Stimulated activated CD8-positive, alpha-beta memory T cell treated with anti-CD3 and anti-CD28 coated beads, Interleukin-2, amount 100 ng/mL, for 48 hours (primary cell): ENCODE measurements around the gene SFR1.

ENCODE experiments used
- DNase-seq, 2 donors: peaks; one replicate each; pipeline ENCODE4 v3.0.0-alpha.2; 2020; ENCODE audit warnings: low read depth in 2 of 2

Gene SFR1, protein sequence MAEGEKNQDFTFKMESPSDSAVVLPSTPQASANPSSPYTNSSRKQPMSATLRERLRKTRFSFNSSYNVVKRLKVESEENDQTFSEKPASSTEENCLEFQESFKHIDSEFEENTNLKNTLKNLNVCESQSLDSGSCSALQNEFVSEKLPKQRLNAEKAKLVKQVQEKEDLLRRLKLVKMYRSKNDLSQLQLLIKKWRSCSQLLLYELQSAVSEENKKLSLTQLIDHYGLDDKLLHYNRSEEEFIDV

DNA sequence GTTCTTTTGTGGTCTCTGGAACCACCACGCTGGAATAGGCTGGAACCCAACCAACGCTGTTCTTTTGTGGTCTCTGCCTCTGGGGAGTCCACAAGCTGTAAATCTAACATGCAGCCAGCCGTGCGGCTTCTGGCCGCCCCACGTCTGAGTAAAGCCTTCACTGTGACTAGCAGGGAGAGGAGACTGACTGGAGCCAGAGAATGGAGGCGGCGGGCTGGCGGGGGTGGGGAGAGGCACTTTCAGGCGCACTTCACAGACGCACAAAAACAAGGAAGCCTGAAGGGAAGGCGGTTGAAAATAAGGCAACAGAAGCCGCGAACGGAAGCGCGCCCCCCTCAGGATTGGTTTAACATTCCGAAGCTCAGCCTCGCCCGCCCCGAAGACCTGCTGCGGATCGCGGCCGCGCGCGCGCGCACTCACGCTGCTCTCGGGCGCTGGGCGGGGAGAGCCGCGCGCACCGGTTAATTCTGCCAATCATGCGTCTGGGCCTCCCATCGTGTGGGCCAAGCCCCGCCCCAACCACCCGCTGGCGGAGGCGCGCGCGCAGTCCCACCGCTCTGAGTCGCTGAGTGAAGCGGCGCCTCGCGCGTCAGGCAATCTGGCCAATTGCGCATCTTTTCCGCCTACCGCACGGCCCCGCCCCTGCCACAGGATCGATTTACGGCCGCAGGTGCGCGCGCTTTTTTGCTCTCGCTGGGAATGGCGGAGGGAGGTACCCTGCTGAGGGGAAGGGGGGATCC lies at the start of gene SFR1:
Gene SFR1 (plus strand): TSS at position 687 of the 740 bp plus-strand sequence. CDS start 13 bp downstream, at position 700.
- DNase-seq: peak; percentile 96 to 98

DNA sequence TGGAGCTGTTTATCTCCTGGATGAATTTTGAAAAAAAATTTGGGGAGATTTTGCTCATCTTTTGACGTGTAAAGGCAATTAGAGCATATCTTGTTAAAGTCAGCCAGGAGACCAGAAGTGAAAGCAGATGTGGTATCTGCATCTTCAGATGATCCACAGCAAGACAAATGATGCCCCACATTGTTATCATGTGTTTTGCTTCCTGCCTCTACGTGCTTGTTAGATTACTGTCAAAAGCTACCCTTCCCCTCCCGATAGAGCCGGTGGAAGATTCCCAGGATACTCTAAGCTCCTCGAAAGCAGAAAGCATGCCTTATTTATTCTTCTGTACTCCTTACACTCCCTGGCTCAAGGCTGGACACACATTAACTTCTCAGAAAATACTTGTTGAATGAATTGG lies 49.2 kb upstream of the SFR1 start:
- DNase-seq: no peak

DNA sequence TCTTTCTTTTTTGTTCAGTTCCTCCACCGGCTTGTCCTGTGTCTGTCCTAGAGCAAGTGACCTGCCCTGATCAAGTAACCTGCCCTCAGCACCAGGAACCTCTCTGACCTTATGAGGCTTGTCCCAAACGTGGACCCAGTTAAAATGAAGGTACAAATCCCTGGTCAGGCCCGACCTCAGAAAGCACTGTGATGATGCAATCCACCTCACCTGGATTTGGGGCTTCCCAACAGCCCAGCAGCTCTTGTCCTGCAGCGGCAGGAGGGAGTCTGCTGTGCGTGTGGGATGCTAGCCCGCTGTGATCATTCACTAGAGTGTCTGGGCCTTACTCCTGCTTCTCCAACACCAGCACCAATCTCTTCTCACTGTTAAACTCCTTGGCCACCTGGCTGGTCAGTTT lies 47.5 kb upstream of the SFR1 start:
- no peak for DNase-seq

DNA sequence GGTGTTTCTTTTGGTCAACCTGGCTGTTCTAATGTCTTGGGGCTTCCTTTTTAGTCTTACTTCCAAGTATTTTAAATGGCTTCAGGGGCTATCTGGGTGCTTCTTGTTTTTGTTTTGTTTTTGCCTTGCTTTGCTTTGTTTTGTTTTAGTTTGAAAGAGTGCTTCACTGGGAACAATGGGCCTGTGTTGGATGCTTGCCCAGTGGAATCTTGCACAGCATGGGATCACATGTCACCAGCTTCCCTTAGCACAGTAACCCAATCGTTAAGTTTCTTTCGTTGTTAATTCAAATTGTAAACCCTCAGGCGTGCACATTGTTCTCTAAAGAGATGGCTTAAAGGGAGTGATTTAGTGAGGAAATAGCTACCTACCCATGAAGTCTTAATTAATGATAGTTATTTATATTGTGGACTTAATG lies 45.2 kb upstream of the SFR1 start:
- DNase-seq: no peak

DNA sequence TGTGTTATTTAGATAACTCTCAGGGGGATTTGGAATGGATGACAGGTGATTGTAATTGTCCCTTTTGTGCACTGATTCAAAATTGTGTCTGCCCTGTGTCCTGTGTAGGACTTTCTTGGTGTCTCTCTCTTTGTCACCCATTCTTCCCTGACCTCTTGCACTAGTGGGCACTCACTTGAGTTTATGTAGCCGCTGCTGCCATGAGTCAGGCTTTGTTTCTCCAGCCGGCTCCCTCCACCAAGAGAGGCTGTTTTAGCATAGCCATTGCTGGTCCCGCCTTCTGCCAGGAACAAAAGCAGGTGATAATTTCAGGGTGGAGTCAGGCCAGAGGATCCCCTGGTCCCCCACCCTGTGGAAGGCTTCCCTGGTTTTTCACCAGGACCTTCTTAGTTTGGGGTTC lies 44.7 kb upstream of the SFR1 start:
- DNase-seq: no peak

DNA sequence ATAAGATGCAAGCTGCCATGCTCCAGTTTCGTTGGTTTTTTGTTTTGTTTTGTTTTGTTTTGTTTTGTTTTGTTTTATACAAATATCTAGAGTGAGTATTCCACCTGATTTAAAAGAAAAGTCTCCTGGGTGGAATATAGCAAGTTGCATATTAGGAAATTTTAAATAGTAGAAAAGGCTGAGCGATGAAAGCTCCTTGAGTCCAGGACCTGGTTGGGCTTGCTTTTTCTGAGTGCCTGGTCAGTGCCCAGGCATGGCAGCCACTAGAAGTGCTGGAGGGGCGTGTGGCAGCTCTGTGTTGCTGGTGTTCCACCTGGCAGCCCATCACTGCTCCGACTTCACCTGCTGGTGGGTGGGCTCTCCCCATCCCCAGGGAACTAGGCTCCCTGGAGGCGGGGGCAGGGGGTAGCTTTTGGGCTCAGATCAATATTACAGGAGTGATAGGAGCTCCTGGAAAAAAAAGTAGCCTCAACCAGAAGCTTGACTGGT lies 44.3 kb upstream of the SFR1 start:
- DNase-seq: no peak

DNA sequence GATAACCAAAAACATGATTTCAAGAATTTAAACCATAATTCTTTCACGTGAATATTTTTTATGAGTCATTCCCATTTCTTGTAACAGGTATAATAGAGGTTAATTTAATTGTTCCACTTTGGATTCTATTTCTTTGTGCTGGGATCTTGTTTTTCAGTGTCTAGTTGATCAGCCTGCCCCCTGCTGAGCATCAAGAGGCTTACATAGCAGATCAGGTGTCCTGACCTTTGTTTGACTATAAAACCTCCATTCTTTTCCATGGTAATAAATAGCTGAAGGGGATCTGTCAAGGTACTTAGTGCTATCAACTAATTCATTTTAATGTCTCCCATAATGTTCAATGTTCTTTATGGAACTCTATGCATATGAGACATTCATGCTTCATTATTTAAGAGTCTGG lies 41.2 kb upstream of the SFR1 start:
- no peak for DNase-seq

DNA sequence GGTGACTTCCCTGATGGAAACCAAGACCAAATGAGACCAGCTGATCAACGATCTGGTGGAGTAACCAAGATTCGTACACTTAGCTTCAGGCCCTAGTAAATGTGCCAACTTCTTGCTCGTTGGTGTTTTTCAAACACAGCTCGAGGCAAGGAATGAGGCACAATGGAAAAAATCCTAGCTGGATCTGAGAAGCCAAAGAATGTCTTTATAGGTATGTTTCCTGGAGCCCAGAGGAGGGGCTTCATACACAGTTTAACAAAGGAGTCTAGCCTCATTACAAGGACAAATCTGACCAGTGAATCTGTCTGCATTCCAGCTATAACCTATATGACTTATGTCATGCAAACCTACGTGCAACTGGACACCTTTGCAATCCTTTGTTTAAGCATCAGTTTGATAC lies 40.0 kb upstream of the SFR1 start:
- DNase-seq: no peak

DNA sequence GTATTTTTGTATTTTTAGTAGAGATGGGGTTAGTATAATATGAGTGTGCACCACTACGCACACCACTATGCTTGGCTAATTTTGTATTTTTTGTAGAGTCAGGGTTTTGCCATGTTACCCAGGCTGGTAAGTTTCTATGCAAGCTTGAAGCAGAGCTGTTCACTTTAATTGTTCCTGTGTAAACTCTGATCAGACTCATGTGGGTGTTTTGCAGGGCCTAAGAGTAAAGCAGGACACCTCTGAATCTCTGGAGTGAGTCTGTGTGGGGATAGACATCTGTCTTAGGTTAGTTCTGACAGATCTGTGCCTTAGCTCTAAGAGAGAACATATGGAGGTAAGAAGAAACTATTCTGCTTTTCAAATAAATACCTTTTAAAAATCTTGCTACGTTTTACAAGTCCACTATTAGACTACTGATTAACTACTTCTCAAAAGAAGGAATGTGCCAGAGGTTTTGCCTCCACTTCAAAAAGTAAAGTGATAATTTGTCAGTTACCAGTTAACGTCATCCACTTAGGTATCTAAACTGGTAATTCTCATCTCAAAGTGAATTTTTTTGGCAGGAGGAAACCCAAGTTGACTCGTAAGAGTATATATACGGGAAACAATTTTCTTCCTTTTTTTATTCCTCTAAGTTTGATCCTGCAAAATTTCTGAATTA lies 37.4 kb upstream of the SFR1 start:
- DNase-seq: no peak

DNA sequence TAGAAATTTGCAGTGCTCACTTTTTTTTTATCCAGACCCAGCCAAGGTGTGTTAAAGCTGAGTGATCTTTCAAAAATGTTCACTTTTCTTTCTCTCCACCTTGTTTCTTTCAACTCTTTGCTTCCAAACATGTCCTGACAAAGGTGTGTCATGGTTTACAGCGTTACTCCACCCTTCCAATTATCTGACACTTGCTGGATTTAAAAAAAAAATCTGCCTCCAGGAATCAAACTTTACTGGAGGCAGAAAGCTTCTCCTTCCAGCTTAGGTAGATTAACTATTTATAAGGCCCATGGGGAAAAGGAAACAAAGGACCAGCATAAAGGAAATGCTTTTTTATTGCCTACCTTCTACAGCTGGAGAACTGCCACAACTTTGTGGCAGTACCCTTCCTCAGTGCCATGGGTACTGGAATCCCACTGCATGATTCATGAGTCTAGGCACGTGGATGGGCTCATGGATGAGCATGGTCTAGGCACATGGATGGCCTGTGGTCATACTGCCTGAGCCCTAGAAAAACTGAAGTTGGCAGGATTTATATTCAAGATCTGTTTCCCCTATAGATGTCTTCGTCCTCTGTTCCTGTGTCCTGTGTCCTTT lies 36.1 kb upstream of the SFR1 start, which contains the start of gene COL17A1:
Gene COL17A1 (minus strand): TSS at position 80 of the 600 bp plus-strand sequence. CDS start 5,207 bp downstream, outside the sequence.
- DNase-seq: no peak

DNA sequence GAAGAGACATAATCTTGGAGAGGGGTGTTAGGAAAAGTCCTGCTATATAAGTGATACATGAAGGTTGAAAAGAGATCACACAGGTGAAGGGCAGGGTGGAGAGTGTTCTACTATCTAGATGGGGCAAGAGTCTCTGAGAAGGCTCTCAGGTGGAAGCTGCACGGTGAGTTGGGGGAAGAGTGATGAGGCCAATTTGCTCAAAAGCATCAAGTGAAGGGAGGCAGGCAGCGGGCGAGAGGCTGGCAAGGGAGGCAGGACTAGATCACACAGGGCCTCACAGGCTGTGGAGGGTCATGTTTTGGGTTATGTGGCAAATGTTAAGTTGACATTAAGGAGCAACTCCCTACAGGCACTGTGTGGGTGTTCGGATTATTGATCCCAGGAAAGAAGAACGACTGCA lies 33.7 kb upstream of the SFR1 start:
- DNase-seq: no peak

DNA sequence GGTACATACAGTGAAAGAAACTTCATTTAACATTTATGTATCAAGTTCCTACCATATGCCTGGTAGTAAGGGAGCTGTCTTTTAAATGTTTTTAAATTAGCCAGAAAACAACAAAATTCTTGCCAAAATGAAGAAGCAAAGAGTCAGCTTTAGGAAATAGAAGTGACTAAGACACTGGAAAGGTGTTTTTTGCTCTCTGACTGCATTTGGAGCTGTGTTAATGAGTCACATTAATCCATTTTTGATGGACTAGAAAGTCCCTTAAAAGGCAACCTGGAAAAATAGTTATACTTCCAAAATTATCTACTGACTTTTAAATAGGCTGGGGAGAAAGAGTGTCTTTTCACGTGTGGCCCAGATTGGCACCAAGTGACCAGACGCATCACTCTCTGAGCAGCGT lies 32.4 kb upstream of the SFR1 start:
- no peak for DNase-seq

DNA sequence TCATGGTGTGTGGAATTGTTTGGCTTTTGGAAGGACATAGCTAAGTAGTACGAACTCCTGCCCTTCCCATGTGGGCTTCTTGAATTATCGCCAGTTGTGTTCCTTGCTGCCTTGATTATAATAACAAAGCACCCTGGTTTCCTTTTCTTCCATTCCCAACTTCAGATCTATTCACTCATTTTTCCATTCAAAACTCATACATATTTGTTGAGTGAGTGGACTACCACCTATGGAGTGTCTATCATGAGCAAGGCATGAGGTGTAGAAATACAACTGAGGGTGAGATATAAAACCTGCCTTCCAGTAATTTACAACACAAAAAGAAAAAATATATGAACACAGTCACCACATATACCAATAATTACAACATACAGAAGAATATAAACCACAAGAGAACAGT lies 31.4 kb upstream of the SFR1 start:
- no peak for DNase-seq

DNA sequence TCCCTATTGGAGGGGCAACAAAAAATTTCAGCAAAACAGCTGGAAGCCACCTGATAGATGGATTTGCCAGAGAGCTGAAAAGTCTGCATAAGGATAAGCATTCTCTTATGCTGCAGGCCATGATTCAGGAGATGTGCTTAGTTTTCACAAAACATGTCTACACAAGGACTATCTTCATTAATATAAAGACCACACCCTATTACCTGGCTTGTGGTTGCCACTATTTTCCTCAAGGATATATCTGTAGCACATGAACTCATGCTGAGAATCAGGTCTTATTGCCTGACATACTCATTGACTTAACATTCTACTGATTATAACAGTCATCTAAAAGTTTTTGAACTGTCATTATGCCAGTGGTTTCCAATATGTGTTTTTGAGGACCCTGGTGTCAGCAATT lies 29.2 kb upstream of the SFR1 start:
- DNase-seq: no peak

DNA sequence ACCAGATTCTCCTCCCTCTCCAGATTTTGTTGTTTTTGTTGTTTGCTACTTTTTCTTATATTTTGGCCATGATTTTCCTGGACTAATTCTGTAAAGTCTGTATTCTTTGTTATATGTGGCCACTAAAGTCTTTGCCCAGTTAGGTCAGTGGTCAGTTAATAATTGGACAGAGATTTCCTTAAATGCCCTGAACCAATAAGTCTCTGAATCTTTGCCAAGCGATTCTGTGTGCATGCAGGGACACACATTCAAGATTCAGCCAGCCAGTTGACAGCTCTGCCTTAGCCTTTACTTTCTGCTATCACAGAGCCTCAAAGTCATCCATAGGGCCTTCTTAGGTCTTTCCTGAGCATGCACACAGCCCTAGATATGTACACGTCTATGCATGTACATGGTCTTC lies 25.3 kb upstream of the SFR1 start:
- no peak for DNase-seq

DNA sequence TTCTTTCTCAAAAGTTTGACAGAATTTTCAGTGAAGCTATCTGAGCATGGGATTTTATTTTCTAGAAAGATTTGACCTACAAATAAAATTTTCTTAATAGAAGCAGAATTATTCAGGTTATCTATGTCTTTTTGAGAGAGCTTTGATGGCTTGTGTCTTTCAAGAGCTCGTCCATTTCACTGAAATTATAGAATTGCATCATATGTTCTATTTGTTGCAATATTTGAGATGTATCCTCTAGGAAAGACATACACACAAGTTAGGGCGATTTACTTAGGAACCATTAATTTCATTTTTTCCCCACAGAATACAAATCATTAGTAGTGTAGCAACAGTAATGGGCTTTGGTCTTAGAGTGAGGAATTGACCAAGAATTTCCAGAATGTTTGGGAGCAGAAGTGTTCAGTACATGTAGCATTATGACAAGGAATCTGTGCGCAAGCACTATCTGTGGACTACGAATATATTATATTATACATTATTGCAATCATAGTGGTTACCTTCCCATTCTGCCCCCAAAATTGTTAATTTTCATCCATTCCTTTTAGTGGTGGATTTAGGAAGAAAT lies 23.5 kb upstream of the SFR1 start:
- DNase-seq: no peak

DNA sequence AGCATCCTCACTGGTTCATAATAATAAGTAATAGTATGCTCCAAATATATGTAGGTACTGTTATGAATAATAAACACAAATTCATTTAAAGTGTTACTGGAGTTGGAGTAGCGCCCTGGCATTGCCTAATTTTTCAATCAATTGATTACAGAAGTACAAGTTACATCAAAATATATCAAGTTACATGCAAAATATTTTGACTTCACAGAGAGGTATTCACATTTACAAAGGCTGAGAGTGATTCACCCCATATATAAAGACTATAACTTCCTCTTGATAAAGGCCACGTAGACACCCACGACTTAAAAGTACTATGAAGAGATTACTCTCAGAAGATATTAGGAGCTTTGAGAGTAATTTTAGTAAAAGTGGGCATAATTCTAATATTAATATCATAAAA lies 22.7 kb upstream of the SFR1 start:
- DNase-seq: no peak

DNA sequence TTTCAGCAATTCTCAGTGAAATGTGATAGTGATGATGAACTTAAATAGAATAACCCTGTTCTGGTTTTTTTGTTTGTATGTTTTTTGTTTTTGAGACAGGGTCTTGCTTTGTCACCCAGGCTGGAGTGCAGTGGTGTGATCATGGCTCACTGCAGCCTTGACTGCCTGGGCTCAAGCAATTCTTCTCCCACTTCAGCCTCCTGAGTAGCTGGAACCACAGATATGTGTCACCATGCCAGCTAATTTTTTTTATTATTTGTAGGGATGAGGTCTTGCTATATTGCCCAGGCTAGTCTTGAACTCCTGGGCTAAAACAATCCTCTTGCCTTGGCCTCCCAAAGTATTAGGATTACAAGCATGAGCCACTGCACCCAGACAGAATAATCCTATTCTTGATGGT lies 22.0 kb upstream of the SFR1 start:
- DNase-seq: no peak

DNA sequence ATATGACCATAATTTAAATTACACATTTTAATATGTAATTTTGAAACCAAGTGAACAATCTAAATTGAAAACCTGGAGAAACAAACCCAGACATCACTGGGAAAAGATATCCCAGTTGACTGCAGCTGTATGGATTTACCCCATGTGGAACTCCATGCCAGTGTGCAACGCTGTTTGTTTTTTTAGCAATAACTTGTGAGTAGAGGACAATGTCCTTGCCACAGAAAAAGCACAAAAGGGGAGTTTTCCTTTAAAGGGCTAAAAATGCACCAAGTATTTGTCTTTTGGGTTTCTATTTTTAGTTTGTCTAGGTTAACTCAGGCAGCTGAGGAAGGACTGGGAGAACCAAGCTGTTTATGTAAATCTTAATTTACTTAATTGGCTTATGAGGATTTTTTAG lies 21.2 kb upstream of the SFR1 start:
- DNase-seq: no peak

DNA sequence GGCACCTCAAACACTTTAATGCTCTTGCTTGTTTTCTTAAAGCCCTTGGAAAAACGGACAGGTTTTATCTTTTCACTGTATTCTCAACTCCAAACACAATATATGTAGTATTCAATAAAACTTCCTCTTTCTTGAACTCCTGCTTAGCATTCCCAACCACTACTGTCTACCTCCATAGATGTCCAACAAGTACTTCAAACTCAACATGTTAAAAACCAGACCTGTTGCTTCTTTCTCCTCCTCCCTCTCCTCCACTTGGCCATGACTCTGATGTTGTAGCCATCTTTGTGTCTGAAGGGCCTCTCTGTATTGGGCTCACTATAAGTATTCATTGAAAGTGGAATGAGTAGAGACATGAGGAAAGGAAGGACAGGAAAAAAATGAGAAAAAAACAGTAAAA lies 20.1 kb upstream of the SFR1 start:
- no peak for DNase-seq

DNA sequence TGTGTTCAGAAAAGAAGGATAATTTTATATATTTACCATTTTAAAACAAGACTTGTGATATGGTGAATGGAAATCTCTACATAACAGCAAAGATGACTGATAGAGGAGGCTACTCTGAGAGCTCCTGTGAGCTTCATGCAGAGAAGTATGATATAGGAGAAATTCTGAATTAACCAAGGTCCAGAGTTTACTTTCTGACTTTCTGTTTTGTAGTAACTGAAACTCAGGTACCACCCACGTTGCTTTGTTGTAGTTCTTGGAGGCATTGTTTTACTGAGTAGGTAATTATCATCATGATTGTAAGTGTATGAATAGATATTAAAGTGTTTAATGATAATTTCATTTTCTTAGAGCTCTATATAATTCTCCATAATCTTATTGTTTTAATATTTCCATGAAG lies 18.0 kb upstream of the SFR1 start:
- DNase-seq: no peak

DNA sequence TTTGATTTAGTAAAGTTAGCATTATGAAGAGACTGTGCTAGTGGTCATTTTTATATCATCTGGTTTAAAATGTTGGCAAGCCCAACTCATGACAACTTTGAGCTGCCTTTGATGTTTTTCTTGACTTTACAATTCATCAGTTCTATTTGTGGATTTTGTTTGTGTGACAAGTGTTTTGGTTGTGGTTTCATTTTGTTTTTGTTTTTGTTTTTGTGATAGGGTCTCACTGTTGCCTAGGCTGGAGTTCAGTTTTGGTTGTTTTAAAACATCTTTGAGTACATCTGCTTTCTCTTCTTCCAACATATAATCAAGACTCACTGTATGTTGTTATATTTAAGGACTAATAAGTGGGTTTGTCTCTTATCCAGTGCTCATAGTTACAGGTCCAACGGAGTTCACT lies 17.6 kb upstream of the SFR1 start:
- no peak for DNase-seq
